ENCODE measurements around the gene GPATCH1. TPM values are rescaled to one million over a fixed set of nuclear protein-coding genes. Genes with fewer than 3 reads are reported as not detected.
"Not testable (repeated sequence)": the region's sequence is repeated elsewhere in the genome, so short reads cannot be mapped to it uniquely, and the experiment has no call there.

The GPATCH1 gene
- total RNA-seq, 1 donor from 2014 or later, result 9.6 TPM

- Histone ChIP-seq H3K4me1 (no peaks in the 10 kb centered on the region), H3K9me3 (no peaks in the 10 kb centered on the region), H3K27ac (no peak overlapping the region), H3K36me3 (no peaks in the 10 kb centered on the region), H3K4me3 (no peak overlapping the region), H3K27me3 (no peaks in the 10 kb centered on the region)
- no peak for DNase-seq (ENCODE audit: extremely low spot score in 2 of 2)
- no peak for TF ChIP-seq POLR2AphosphoS5 (IDR thresholded peaks at IDR 0.05; ENCODE audit: insufficient read depth in 1 of 2, low read depth in 1 of 2)
- TF ChIP-seq, protein P1, sequence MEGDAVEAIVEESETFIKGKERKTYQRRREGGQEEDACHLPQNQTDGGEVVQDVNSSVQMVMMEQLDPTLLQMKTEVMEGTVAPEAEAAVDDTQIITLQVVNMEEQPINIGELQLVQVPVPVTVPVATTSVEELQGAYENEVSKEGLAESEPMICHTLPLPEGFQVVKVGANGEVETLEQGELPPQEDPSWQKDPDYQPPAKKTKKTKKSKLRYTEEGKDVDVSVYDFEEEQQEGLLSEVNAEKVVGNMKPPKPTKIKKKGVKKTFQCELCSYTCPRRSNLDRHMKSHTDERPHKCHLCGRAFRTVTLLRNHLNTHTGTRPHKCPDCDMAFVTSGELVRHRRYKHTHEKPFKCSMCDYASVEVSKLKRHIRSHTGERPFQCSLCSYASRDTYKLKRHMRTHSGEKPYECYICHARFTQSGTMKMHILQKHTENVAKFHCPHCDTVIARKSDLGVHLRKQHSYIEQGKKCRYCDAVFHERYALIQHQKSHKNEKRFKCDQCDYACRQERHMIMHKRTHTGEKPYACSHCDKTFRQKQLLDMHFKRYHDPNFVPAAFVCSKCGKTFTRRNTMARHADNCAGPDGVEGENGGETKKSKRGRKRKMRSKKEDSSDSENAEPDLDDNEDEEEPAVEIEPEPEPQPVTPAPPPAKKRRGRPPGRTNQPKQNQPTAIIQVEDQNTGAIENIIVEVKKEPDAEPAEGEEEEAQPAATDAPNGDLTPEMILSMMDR (IDR thresholded peaks at IDR 0.05), result peak; percentile 78 to 95 (median 90)
- intact Hi-C loops (cut with DNase I), result no loop called here
Measured at GRCh38 chr19:33143897-33144405, 63.0 kb downstream of the GPATCH1 start.

DNA sequence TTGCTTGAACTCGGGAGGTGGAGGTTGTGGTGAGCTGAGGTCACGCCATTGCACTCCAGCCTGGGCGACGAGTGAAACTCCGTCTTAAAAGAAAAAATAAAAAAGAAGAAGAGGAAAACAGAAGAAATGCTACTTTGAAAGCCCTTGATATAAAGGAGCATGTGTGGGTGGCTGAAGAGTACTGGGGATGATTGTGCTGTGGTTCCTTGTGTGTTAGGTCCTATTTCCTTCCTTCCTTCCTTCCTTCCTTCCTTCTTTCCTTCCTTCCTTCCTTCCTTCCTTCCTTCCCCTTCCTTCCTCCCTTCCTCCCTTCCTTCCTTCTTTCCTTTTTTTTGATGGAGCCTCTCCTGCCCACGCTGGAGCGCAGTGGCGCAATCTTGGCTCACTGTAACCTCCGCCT, 65.2 kb downstream of the GPATCH1 start:
- H3K4me1 ChIP-seq, result no peaks in the 10 kb centered on the region
- no peak overlapping the region for H3K4me3 ChIP-seq
- no peaks in the 10 kb centered on the region for H3K36me3 ChIP-seq
- TF ChIP-seq POLR2A (IDR thresholded peaks at IDR 0.05) (no peak), POLR2AphosphoS5 (IDR thresholded peaks at IDR 0.05; ENCODE audit: insufficient read depth in 1 of 2, low read depth in 1 of 2) (no peak)
- TF ChIP-seq, protein P1 (IDR thresholded peaks at IDR 0.05), result no peak
- no peak for DNase-seq (ENCODE audit: extremely low spot score in 2 of 2)
- H3K9me3 ChIP-seq, result no peaks in the 10 kb centered on the region
- H3K27ac ChIP-seq, result no peak overlapping the region
- H3K27me3 ChIP-seq, result no peaks in the 10 kb centered on the region
- intact Hi-C loops (cut with DNase I), result no loop called here

GRCh38 chr19:33147538-33147937, 66.6 kb downstream of the GPATCH1 start:
- DNase-seq (ENCODE audit: extremely low spot score in 2 of 2), result no peak
- no peak for TF ChIP-seq POLR2A (IDR thresholded peaks at IDR 0.05)
- TF ChIP-seq, protein P1 (IDR thresholded peaks at IDR 0.05), result no peak
- no peak for TF ChIP-seq POLR2AphosphoS5 (IDR thresholded peaks at IDR 0.05; ENCODE audit: insufficient read depth in 1 of 2, low read depth in 1 of 2)
- Histone ChIP-seq H3K36me3 (no peaks in the 10 kb centered on the region), H3K4me3 (no peak overlapping the region), H3K27me3 (no peaks in the 10 kb centered on the region), H3K4me1 (no peaks in the 10 kb centered on the region), H3K9me3 (no peaks in the 10 kb centered on the region), H3K27ac (no peak overlapping the region)
- intact Hi-C loops (cut with DNase I), result no loop called here

GRCh38 chr19:33150852-33151518, 70.0 kb downstream of the GPATCH1 start:
- Histone ChIP-seq H3K36me3 (no peaks in the 10 kb centered on the region), H3K27ac (no peak overlapping the region), H3K9me3 (no peaks in the 10 kb centered on the region), H3K27me3 (no peaks in the 10 kb centered on the region), H3K4me1 (no peaks in the 10 kb centered on the region), H3K4me3 (no peak overlapping the region)
- DNase-seq (ENCODE audit: extremely low spot score in 2 of 2), result no peak
- TF ChIP-seq POLR2A (IDR thresholded peaks at IDR 0.05) (no peak), POLR2AphosphoS5 (IDR thresholded peaks at IDR 0.05; ENCODE audit: insufficient read depth in 1 of 2, low read depth in 1 of 2) (no peak)
- TF ChIP-seq, protein P1 (IDR thresholded peaks at IDR 0.05), result no peak
- intact Hi-C loops (cut with DNase I), result no loop called here

- Histone ChIP-seq H3K4me3 (no peak overlapping the region), H3K36me3 (no peaks in the 10 kb centered on the region), H3K4me1 (no peaks in the 10 kb centered on the region), H3K27me3 (no peaks in the 10 kb centered on the region), H3K9me3 (no peaks in the 10 kb centered on the region), H3K27ac (no peak overlapping the region)
- no peak for TF ChIP-seq POLR2AphosphoS5 (IDR thresholded peaks at IDR 0.05; ENCODE audit: insufficient read depth in 1 of 2, low read depth in 1 of 2)
- intact Hi-C loops (cut with DNase I), result no loop called here
- no peak for DNase-seq (ENCODE audit: extremely low spot score in 2 of 2)
Measured at GRCh38 chr19:33152176-33152575, 71.2 kb downstream of the GPATCH1 start.

DNA sequence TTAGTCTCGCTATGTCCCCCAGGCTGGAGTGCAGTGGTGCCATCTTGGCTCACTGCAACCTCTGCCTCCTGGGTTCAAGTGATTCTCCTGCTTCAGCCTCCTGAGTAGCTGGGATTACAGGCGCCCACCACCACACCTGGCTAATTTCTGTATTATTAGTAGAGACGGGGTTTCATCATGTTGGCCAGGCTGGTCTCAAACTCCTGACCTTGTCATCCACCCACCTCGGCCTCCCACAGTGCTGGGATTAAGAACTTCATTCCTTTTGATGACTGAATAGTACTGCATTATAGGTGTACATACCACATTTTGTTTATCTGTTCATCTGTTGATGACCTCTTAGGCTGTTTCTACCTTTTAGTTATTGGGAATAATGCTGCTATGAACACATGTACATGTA, 71.6 kb downstream of the GPATCH1 start:
- H3K36me3 ChIP-seq; H3K4me3 ChIP-seq; H3K9me3 ChIP-seq; intact Hi-C loops (cut with DNase I); H3K27ac ChIP-seq; H3K27me3 ChIP-seq; DNase-seq (ENCODE audit: extremely low spot score in 2 of 2); H3K4me1 ChIP-seq: not testable (repeated sequence)

DNA sequence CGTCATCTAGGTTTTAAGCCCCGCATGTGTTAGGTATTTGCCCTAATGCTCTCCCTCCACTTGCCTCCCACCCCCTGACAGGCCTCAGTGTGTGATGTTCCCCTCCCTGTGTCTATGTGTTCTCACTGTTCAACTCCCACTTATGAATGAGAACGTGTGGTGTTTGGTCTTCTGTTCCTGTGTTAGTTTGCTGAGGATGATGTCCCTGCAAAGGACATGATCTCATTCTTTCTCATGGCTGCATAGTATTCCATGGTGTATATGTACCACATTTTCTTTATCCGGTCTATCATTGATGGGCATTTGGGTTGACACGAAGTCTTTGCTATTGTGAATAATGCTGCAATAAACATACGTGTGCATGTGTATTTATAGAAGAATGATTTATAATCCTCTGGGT, 73.3 kb downstream of the GPATCH1 start:
- H3K4me3 ChIP-seq; H3K27ac ChIP-seq; H3K27me3 ChIP-seq; DNase-seq (ENCODE audit: extremely low spot score in 2 of 2); H3K36me3 ChIP-seq; H3K9me3 ChIP-seq; H3K4me1 ChIP-seq; intact Hi-C loops (cut with DNase I): not testable (repeated sequence)
